Measurements from ENCODE around the gene MUC2.

DNA sequence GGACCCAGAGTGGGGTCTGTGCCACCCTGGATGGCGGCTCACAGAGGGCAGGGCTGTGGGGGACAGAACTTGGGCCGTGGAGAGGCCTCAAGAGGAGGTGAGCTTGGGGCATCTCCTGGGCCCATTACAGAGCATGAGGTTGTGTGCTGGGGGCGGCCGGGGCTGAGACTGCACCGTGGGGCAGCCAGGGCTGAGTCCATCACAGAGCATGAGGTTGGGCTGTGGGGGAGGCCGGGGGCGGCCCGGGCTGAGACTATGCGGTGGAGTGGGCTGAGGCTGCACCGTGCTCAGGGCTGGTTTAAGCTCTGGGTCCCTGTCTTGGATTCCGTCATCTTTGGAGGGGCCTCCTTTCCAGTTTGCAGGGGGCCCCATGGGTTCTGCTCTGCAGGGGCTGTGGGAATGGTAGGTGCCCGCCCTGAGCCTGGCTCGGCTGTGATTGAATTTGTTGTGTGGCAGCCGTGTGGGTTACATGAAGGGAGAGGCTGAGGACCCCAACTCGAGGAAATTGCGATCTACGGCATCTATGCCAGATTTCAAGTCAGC lies 45.0 kb downstream of the MUC2 start:
- TF ChIP-seq, protein P1, sequence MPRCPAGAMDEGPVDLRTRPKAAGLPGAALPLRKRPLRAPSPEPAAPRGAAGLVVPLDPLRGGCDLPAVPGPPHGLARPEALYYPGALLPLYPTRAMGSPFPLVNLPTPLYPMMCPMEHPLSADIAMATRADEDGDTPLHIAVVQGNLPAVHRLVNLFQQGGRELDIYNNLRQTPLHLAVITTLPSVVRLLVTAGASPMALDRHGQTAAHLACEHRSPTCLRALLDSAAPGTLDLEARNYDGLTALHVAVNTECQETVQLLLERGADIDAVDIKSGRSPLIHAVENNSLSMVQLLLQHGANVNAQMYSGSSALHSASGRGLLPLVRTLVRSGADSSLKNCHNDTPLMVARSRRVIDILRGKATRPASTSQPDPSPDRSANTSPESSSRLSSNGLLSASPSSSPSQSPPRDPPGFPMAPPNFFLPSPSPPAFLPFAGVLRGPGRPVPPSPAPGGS (IDR thresholded peaks at IDR 0.05; ENCODE audit: borderline replicate concordance, insufficient read depth, low read depth, low read length, poor library complexity, severe bottlenecking) = no peak
- no peak for TF ChIP-seq JUND (IDR thresholded peaks at IDR 0.05; ENCODE audit: low read depth, low read length)
- no peak for TF ChIP-seq EZH2 (IDR thresholded peaks at IDR 0.05; ENCODE audit: borderline replicate concordance, control insufficient read depth, low read depth, low read length)
- TF ChIP-seq YBX1 (IDR thresholded peaks at IDR 0.05) = no peak
- no peak for TF ChIP-seq SPI1 (IDR thresholded peaks at IDR 0.05; ENCODE audit: borderline replicate concordance, insufficient read depth, low read depth, low read length)
- no peak for TF ChIP-seq BCLAF1 (IDR thresholded peaks at IDR 0.05)
